Epithelial cell of esophagus (primary cell): ENCODE data around the gene COL10A1.

Source experiments
- DNase-seq: peaks from one replicate; pipeline ENCODE4 v3.0.0; 2010; ENCODE audit warnings: low read depth
- H3K4me3 ChIP-seq: 2 replicates; pipeline ENCODE4 v1.5.1; 2011; ENCODE audit warnings: mild to moderate bottlenecking, low read length, control low read depth
- CTCF ChIP-seq: IDR thresholded peaks from 2 replicates; pipeline ENCODE4 v1.5.1; 2011; ENCODE audit warnings: low read depth, mild to moderate bottlenecking, low read length, control low read depth, inconsistent platforms; ENCODE audit not compliant: insufficient read depth; ENCODE audit errors: missing control alignments

The COL10A1 gene

GRCh38 chr6:116127771-116128493 lies 2.0 kb upstream of the COL10A1 start:
- TF ChIP-seq CTCF = no peak
- peak; percentile 4 for DNase-seq
- H3K4me3 ChIP-seq = no peak overlapping the region

GRCh38 chr6:116120430-116120829 lies 5.5 kb downstream of the COL10A1 start:
- TF ChIP-seq CTCF = no peak
- no peak overlapping the region for H3K4me3 ChIP-seq
- DNase-seq = no peak

- TF ChIP-seq CTCF = no peak
- DNase-seq = no peak
- no peak overlapping the region for H3K4me3 ChIP-seq
These were observed 7.3 kb downstream of the COL10A1 start for GRCh38 chr6:116118608-116119007.

GRCh38 chr6:116115781-116116180 lies 10.2 kb downstream of the COL10A1 start:
- no peak overlapping the region for H3K4me3 ChIP-seq
- DNase-seq = no peak

GRCh38 chr6:116113386-116113785 lies 12.5 kb downstream of the COL10A1 start:
- TF ChIP-seq CTCF = no peak
- DNase-seq = no peak
- no peak overlapping the region for H3K4me3 ChIP-seq

More at GRCh38 chr6:116115781-116116180, 10.2 kb downstream of the COL10A1 start:
- TF ChIP-seq CTCF = peak; percentile 22

- H3K4me3 ChIP-seq = no peak overlapping the region
- DNase-seq = peak; percentile 71
- TF ChIP-seq CTCF = peak; percentile 82
These were observed 14.1 kb downstream of the COL10A1 start for GRCh38 chr6:116111552-116112528.
